ENCODE data around the gene ITPRIPL2. TPM values are rescaled to one million over a fixed set of nuclear protein-coding genes. Genes with fewer than 3 reads are reported as not detected.

The ITPRIPL2 gene
- total and polyA plus RNA-seq, 2 of the 13 experiments (the other 11 are each of a cell fraction or from before 2014, with no cell fraction given): 5.9 to 12.6 TPM

- no peak for TF ChIP-seq ZXDC (CRISPR knock-in tag; IDR thresholded peaks at IDR 0.05)
- no peak for TF ChIP-seq ZNF780A (CRISPR knock-in tag; IDR thresholded peaks at IDR 0.05)
- TF ChIP-seq AGO1 (IDR thresholded peaks at IDR 0.05; ENCODE audit: low read depth, low read length, poor library complexity, severe bottlenecking): no peak
- TF ChIP-seq NFE2L2 (IDR thresholded peaks at IDR 0.05; ENCODE audit: low read length): no peak
- 0 out of 2 replicates have a peak, but pooled peaks have one; percentile 29 for TF ChIP-seq MLXIP (CRISPR knock-in tag; IDR thresholded peaks at IDR 0.05; ENCODE audit: borderline replicate concordance)
- no peak for TF ChIP-seq HOXA7 (CRISPR knock-in tag; IDR thresholded peaks at IDR 0.05)
- no peak for TF ChIP-seq JUND (CRISPR knock-in tag; IDR thresholded peaks at IDR 0.05)
- TF ChIP-seq IKZF1 (IDR thresholded peaks at IDR 0.05): no peak
- TF ChIP-seq NFIB (CRISPR knock-in tag; IDR thresholded peaks at IDR 0.05; ENCODE audit: borderline replicate concordance): no peak
- TF ChIP-seq ZNF614 (CRISPR knock-in tag; IDR thresholded peaks at IDR 0.05; ENCODE audit: borderline replicate concordance): 0 out of 2 replicates have a peak, but pooled peaks have one; percentile 16
- no peak for TF ChIP-seq HNF1B (CRISPR knock-in tag; IDR thresholded peaks at IDR 0.05)
- TF ChIP-seq TAF15 (IDR thresholded peaks at IDR 0.05; ENCODE audit: low read depth, low read length, poor library complexity, severe bottlenecking): no peak
- TF ChIP-seq ZNF709 (CRISPR knock-in tag; IDR thresholded peaks at IDR 0.05): no peak
- peak; percentile 38; the same call in 1 of the 2 replicates for TF ChIP-seq ZNF205 (CRISPR knock-in tag; IDR thresholded peaks at IDR 0.05)
- TF ChIP-seq HNF4G (IDR thresholded peaks at IDR 0.05; ENCODE audit: borderline replicate concordance, low read depth, low read length): no peak
- TF ChIP-seq HNF4G (CRISPR knock-in tag; IDR thresholded peaks at IDR 0.05; ENCODE audit: borderline replicate concordance, low read depth): no peak
- TF ChIP-seq STAT5B (CRISPR knock-in tag; IDR thresholded peaks at IDR 0.05): no peak
- TF ChIP-seq ZNF788 (CRISPR knock-in tag; IDR thresholded peaks at IDR 0.05; ENCODE audit: borderline replicate concordance): 0 out of 2 replicates have a peak, but pooled peaks have one; percentile 9
- no peak for TF ChIP-seq ZMYM4 (CRISPR knock-in tag; IDR thresholded peaks at IDR 0.05)
- TF ChIP-seq ZBTB42 (CRISPR knock-in tag; IDR thresholded peaks at IDR 0.05): no peak
- TF ChIP-seq ZNF644 (CRISPR knock-in tag; IDR thresholded peaks at IDR 0.05; ENCODE audit: low read depth): 0 out of 2 replicates have a peak, but pooled peaks have one; percentile 16
- peak; percentile 40; the same call in 1 of the 2 replicates for TF ChIP-seq RXRB (CRISPR knock-in tag; IDR thresholded peaks at IDR 0.05; ENCODE audit: borderline replicate concordance)
These were observed 3.0 kb upstream of the ITPRIPL2 start (continued) for GRCh38 chr16:19110537-19111360.

Data from HepG2 (cell line).